PC-3 (cell line): ENCODE measurements around the gene SLC26A1. TPM values are rescaled to one million over a fixed set of nuclear protein-coding genes. Genes with fewer than 3 reads are reported as not detected.
A peak's percentile ranks its signal among the peaks of the same experiment; 100 is the strongest.

Experiments
- ATAC-seq: fragments of 200-7000 bp; cut with Tn5 transposase; 2 replicates; pipeline ENCODE4 v1.9.1; 2020; ENCODE audit warnings: mild to moderate bottlenecking, moderate library complexity
- BruUV-seq: library from RNA; stranded (reverse); fragments of 400-500 nt; replicated peaks from 2 replicates; lab custom pipeline; 2021; lab: Mats Ljungman, UMichigan
- CTCF ChIA-PET: fragments of 300-600 bp; sonication (Branson Sonifier 250); formaldehyde crosslinking; loops from one replicate; lab custom pipeline; 2022; ENCODE audit warnings: antibody characterized with exemption; lab: Charles Lee
- POLR2A ChIA-PET: fragments of 300-600 bp; sonication (Branson Sonifier 250); formaldehyde crosslinking; loops from one replicate; lab custom pipeline; 2022; ENCODE audit warnings: antibody characterized with exemption; ENCODE audit not compliant: unreplicated experiment; lab: Charles Lee
- DNase-seq: peaks from one replicate; pipeline ENCODE4 v3.0.0-alpha.2; 2015
- H2AFZ ChIP-seq: fragments of 300-600 bp; sonication (generic); 2 replicates; pipeline ENCODE4 v1.6.0; 2016; ENCODE audit warnings: antibody characterized with exemption, low read length
- H3F3A ChIP-seq: fragments of 300-600 bp; sonication (generic); one replicate; pipeline ENCODE4 v1.6.0; 2017; ENCODE audit warnings: antibody characterized with exemption, low read length, control low read depth, mild to moderate bottlenecking; ENCODE audit not compliant: unreplicated experiment
- H3K27ac ChIP-seq: fragments of 300-600 bp; sonication (generic); 2 replicates; pipeline ENCODE4 v1.5.1; 2016; ENCODE audit warnings: mild to moderate bottlenecking, low read length
- H3K27me3 ChIP-seq: fragments of 300-600 bp; sonication (generic); 2 replicates; pipeline ENCODE4 v1.6.1; 2016; ENCODE audit warnings: low read length, mixed read lengths
- H3K36me3 ChIP-seq: fragments of 300-600 bp; sonication (generic); 2 replicates; pipeline ENCODE4 v1.6.1; 2016; ENCODE audit warnings: low read depth, mixed run types, low read length, mixed read lengths
- H3K4me1 ChIP-seq: fragments of 300-600 bp; sonication (generic); 2 replicates; pipeline ENCODE4 v1.5.1; 2016; ENCODE audit warnings: low read length; ENCODE audit not compliant: insufficient read depth
- H3K4me2 ChIP-seq: fragments of 300-600 bp; sonication (generic); 2 replicates; pipeline ENCODE4 v1.6.0; 2016; ENCODE audit warnings: low read length
- H3K4me3 ChIP-seq: fragments of 300-600 bp; sonication (generic); 2 replicates; pipeline ENCODE4 v1.5.1; 2016; ENCODE audit warnings: mild to moderate bottlenecking, low read length, mixed read lengths
- H3K79me2 ChIP-seq: fragments of 300-600 bp; sonication (generic); 2 replicates; pipeline ENCODE4 v1.6.1; 2017; ENCODE audit warnings: low read length, mixed read lengths
- H3K9ac ChIP-seq: fragments of 300-600 bp; sonication (generic); 2 replicates; pipeline ENCODE4 v1.6.0; 2016; ENCODE audit warnings: mild to moderate bottlenecking, low read length
- H3K9me2 ChIP-seq: fragments of 300-600 bp; sonication (generic); replicated peaks from 2 replicates; pipeline ENCODE4 v1.6.1; 2016; ENCODE audit warnings: mixed run types, low read length, mixed read lengths
- H3K9me3 ChIP-seq: fragments of 300-600 bp; sonication (generic); 2 replicates; pipeline ENCODE4 v1.6.1; 2016; ENCODE audit warnings: low read length, mixed read lengths
- H4K20me1 ChIP-seq: fragments of 300-600 bp; sonication (generic); 2 replicates; pipeline ENCODE4 v1.6.1; 2016; ENCODE audit warnings: low read length, mixed read lengths
- CTCF ChIP-seq: fragments of 300-600 bp; sonication (generic); conservative IDR thresholded peaks from 2 replicates; pipeline ENCODE4 v1.5.1; 2017; ENCODE audit warnings: antibody characterized with exemption, low read depth, mild to moderate bottlenecking, low read length
- EZH2 ChIP-seq: fragments of 300-600 bp; sonication (generic); IDR thresholded peaks from one replicate; pipeline ENCODE4 v1.6.1; 2017; ENCODE audit warnings: antibody characterized with exemption, mild to moderate bottlenecking, low read length; ENCODE audit not compliant: unreplicated experiment
- EZH2phosphoT487 ChIP-seq: fragments of 300-600 bp; sonication (generic); IDR thresholded peaks from 2 replicates; pipeline ENCODE4 v1.6.1; 2018; ENCODE audit warnings: mild to moderate bottlenecking, antibody characterized with exemption, low read length, borderline replicate concordance
- intact Hi-C: fragments of 100-400 bp; cut with micrococcal nuclease; formaldehyde crosslinking; loops from 2 replicates; pipeline ENCODE4 v1.9.0; 2023
- total RNA-seq: library from RNA; depleted of rRNA; stranded (reverse); fragments of >200 nt; gene quantifications from 2 replicates; pipeline ENCODE4 v1.2.3, GENCODE V29; 2014

The SLC26A1 gene
- total RNA-seq, 1 experiment from 2014 or later, result not detected

- ChIA-PET CTCF (no interaction called here), POLR2A (no interaction called here)
- Histone ChIP-seq H3K4me1 (peaks cover 18% of the 10 kb centered on the region), H3K79me2 (peaks cover 7% of the 10 kb centered on the region; the same call in 1 of the 2 replicates), H3K36me3 (no peaks in the 10 kb centered on the region), H2AFZ (peak overlapping the region; percentile 42; the same call in 1 of the 2 replicates), H3F3A (no peaks in the 10 kb centered on the region), H3K4me2 (peak overlapping the region; percentile 91), H4K20me1 (no peaks in the 10 kb centered on the region; the same call in 1 of the 2 replicates), H3K27me3 (no peaks in the 10 kb centered on the region), H3K27ac (no peak overlapping the region), H3K9me3 (no peaks in the 10 kb centered on the region), H3K4me3 (peak overlapping the region; percentile 78), H3K9ac (peak overlapping the region; percentile 53), H3K9me2 (no peaks in the 10 kb centered on the region)
- ATAC-seq (peak; percentile 55), DNase-seq (peak; percentile 13)
- intact Hi-C loops, result no loop called here
- no TSS peak for BruUV-seq
- TF ChIP-seq EZH2, result no peak
- TF ChIP-seq CTCF, result no peak
- no peak for TF ChIP-seq EZH2phosphoT487
These were observed 20.4 kb downstream of the SLC26A1 start for GRCh38 chr4:972651-973424.

DNA sequence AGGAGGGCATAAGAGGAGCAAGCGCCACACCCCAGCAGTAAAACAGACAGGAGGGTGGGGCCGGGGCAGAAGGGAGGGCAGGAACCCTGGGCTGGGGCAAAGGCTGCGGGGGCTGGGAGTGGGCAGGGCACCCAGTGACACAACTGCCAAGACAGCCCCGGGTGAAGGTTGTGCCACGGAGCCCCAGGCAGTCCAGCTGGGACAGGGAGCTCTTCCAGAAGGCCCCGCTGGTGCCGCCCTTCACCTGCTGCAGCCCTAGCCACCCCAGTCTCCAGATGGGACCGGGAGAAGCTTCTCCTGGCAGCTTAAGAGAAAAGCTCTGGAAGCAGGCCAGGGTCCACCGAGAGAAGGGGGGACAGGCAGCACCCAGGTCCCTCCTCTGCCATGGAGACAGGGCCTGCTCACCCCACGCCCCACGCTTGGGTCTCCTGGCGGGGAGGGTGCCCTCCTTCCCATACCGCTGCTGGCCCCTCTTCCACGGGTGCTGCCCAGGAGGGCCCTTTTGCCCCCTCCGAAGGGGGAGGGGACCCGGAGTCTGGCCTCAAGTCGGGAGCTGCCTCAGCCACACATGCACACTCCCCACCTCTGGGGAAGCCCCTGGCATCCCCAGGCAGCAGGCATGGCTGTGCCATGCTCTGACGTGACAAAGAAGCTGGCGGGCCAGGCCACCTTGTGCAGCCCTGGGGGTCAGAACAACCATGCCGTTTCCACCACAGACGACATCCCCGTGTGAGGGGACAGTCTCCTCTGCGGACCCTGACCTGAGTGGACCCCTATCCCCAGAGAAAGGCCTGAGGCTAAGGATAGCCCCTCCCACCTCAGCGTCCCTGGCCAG, 21.3 kb downstream of the SLC26A1 start:
- Histone ChIP-seq H3K4me3 (peak overlapping the region; percentile 78), H3F3A (no peaks in the 10 kb centered on the region), H3K27ac (no peak overlapping the region), H3K9me3 (no peaks in the 10 kb centered on the region), H3K4me2 (peak overlapping the region; percentile 91), H4K20me1 (no peaks in the 10 kb centered on the region; the same call in 1 of the 2 replicates), H3K27me3 (no peaks in the 10 kb centered on the region), H3K9ac (peak overlapping the region; percentile 53; the same call in 1 of the 2 replicates), H3K36me3 (no peaks in the 10 kb centered on the region), H3K4me1 (peaks cover 18% of the 10 kb centered on the region), H3K9me2 (no peaks in the 10 kb centered on the region), H2AFZ (no peak overlapping the region), H3K79me2 (peaks cover 7% of the 10 kb centered on the region; the same call in 1 of the 2 replicates)
- CTCF ChIA-PET, result no interaction called here
- DNase-seq (no peak), ATAC-seq (peak; percentile 5)
- BruUV-seq, result TSS peak; percentile 31
- TF ChIP-seq CTCF, result no peak
- TF ChIP-seq EZH2, result no peak
- no peak for TF ChIP-seq EZH2phosphoT487
- intact Hi-C loops, result no loop called here
- POLR2A ChIA-PET, result no interaction called here
